Natural killer cell (primary cell): ENCODE data around the gene TOLLIP. TPM values are rescaled to one million over a fixed set of nuclear protein-coding genes. Genes with fewer than 3 reads are reported as not detected.

Experiments used
- ATAC-seq, 3 donors: fragments of 150-1000 bp in 2 of 3; fragments of 200-7000 bp in 1 of 3; cut with Tn5 transposase; 1 replicate in 1 of 3; 2 replicates in 2 of 3; pipeline ENCODE4 v1.10.0; 2021; ENCODE audit warnings: mild to moderate bottlenecking in 2 of 3, moderate library complexity in 2 of 3
- DNase-seq, 2 donors: peaks; one replicate each; pipeline versions ENCODE4 v3.0.0 to v3.0.0-alpha.2; 2013 to 2021; ENCODE audit warnings: mixed read lengths in 1 of 2
- H3K27ac ChIP-seq: one replicate; pipeline ENCODE4 v1.5.1; 2013; ENCODE audit warnings: mild to moderate bottlenecking, low read length
- H3K27me3 ChIP-seq: one replicate; pipeline ENCODE4 v1.6.1; 2013; ENCODE audit warnings: low read length; ENCODE audit not compliant: control insufficient read depth, insufficient read depth
- H3K36me3 ChIP-seq: one replicate; pipeline ENCODE4 v1.6.1; 2013; ENCODE audit warnings: low read length; ENCODE audit not compliant: control insufficient read depth, insufficient read depth
- H3K4me1 ChIP-seq: one replicate; pipeline ENCODE4 v1.6.1; 2013; ENCODE audit warnings: low read length; ENCODE audit not compliant: control insufficient read depth, insufficient read depth
- H3K4me3 ChIP-seq: one replicate; pipeline ENCODE4 v1.5.1; 2013; ENCODE audit warnings: low read length
- H3K9me3 ChIP-seq: one replicate; pipeline ENCODE4 v1.6.1; 2013; ENCODE audit warnings: low read length; ENCODE audit not compliant: control insufficient read depth, insufficient read depth
- H3K27ac Mint-ChIP-seq, 2 donors: one replicate each; pipeline ENCODE4 v1.8.0; 2022; ENCODE audit warnings: mild to moderate bottlenecking in 2 of 2, mixed read lengths in 2 of 2, moderate library complexity in 1 of 2
- H3K27me3 Mint-ChIP-seq, 2 donors: one replicate each; pipeline ENCODE4 v1.8.0; 2022; ENCODE audit warnings: low read depth in 2 of 2, mixed read lengths in 2 of 2
- H3K36me3 Mint-ChIP-seq: one replicate; pipeline ENCODE4 v1.8.0; 2022; ENCODE audit warnings: mixed read lengths
- H3K4me1 Mint-ChIP-seq, 2 donors: one replicate each; pipeline ENCODE4 v1.8.0; 2022; ENCODE audit warnings: mixed read lengths in 2 of 2
- H3K4me3 Mint-ChIP-seq: one replicate; pipeline ENCODE4 v1.8.0; 2022; ENCODE audit warnings: mild to moderate bottlenecking, moderate library complexity, mixed read lengths
- H3K9me3 Mint-ChIP-seq, 2 donors: one replicate each; pipeline ENCODE4 v1.8.0; 2022; ENCODE audit warnings: mixed read lengths in 2 of 2
- WGBS: methylation state at CpG from one replicate; pipeline ENCODE4 v1.1.7; 2013; ENCODE audit warnings: missing lambda C conversion rate; ENCODE audit not compliant: insufficient coverage; 5-methylcytosine and 5-hydroxymethylcytosine counted together
- intact Hi-C: fragments of 100-400 bp; cut with micrococcal nuclease; formaldehyde crosslinking; loops from one replicate; pipeline ENCODE4 v1.14.2; 2022
- total RNA-seq, 4 donors: library from RNA; stranded (reverse); fragments of 120-200 nt in 1 of 4; gene quantifications; one replicate each; pipeline versions ENCODE4 v1.2.3 to v1.2.4, GENCODE V29; 2013 to 2022
- TF ChIP-seq, protein P1 (sequence below): fragments of 200-600 bp; IDR thresholded peaks from one replicate; pipeline ENCODE4 v1.8.0; 2022; ENCODE audit warnings: antibody characterized with exemption

TOLLIP gene
- total RNA-seq, 3 donors from 2014 or later (not counting 1 experiment from before 2014, with no cell fraction given), result 49.3 to 61.8 (median 54.8) TPM

DNA sequence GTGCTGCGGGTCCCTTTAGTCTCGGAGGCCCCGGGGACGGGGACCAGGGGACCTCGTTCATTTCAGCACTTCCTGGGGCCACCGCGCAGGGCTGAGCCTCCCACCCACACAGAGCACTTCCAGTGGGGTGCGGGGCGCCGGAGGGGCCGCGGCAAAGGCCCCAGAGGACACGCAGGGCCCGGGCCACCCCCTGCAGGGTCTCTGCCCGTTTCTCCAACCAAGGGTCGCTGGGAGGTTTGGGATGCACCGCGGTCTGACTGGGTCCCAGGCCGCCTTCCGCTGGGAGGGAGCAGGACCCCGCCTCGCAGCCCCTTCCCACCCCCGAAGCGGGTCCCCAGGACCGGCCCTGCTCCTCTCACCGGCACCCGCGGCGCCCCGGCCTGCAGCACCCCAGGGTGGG is 37.5 kb downstream of the TOLLIP start:
- H3K36me3 Mint-ChIP-seq, result no peaks in the 10 kb centered on the region
- H3K4me1 ChIP-seq, result peaks cover 26% of the 10 kb centered on the region
- TF ChIP-seq, protein P1, sequence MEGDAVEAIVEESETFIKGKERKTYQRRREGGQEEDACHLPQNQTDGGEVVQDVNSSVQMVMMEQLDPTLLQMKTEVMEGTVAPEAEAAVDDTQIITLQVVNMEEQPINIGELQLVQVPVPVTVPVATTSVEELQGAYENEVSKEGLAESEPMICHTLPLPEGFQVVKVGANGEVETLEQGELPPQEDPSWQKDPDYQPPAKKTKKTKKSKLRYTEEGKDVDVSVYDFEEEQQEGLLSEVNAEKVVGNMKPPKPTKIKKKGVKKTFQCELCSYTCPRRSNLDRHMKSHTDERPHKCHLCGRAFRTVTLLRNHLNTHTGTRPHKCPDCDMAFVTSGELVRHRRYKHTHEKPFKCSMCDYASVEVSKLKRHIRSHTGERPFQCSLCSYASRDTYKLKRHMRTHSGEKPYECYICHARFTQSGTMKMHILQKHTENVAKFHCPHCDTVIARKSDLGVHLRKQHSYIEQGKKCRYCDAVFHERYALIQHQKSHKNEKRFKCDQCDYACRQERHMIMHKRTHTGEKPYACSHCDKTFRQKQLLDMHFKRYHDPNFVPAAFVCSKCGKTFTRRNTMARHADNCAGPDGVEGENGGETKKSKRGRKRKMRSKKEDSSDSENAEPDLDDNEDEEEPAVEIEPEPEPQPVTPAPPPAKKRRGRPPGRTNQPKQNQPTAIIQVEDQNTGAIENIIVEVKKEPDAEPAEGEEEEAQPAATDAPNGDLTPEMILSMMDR, result no peak

DNA sequence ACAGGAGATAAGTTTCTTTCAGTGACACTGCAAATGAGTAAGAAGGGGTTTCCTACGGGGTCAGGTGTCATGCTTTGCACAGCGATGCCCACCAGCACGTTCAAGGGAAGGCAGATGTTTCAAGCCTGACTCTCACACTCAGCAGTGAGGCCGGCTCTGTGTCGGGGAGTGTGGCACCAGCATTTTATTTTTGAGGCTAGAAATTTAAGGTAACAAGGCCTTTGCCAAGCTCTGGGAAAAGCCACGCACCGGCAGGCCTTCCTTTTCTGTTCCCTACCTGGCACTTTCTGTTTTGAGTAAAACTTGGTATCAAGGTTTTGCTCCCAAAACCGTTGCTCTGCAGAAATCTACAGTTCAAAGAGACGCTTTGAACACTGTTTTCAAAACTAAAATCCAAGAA is 38.0 kb downstream of the TOLLIP start:
- no peaks in the 10 kb centered on the region for H3K36me3 Mint-ChIP-seq
- TF ChIP-seq, protein P1, result no peak
- H3K4me1 Mint-ChIP-seq, result peaks cover 11 to 14% of the 10 kb centered on the region in 2 donors
- no peaks in the 10 kb centered on the region for H3K9me3 Mint-ChIP-seq
- H3K4me3 Mint-ChIP-seq, result no peak overlapping the region
- no peaks in the 10 kb centered on the region for H3K27me3 ChIP-seq
- H3K27ac ChIP-seq, result no peak overlapping the region
- no peak overlapping the region for H3K4me3 ChIP-seq
- H3K9me3 ChIP-seq, result no peaks in the 10 kb centered on the region
- no peaks in the 10 kb centered on the region for H3K27me3 Mint-ChIP-seq
- intact Hi-C loops, result no loop called here
- H3K27ac Mint-ChIP-seq, result no peak overlapping the region
- WGBS, result 96% methylated on average over 9 of the region's 9 CpGs
- DNase-seq (no peak), ATAC-seq (no peak)
- H3K36me3 ChIP-seq, result peaks cover 7% of the 10 kb centered on the region
- peaks cover 21% of the 10 kb centered on the region for H3K4me1 ChIP-seq

More for the DNA sequence above, 37.5 kb downstream of the TOLLIP start:
- H3K4me3 ChIP-seq, result no peak overlapping the region
- no peaks in the 10 kb centered on the region for H3K9me3 Mint-ChIP-seq
- H3K27ac ChIP-seq, result no peak overlapping the region
- H3K27me3 ChIP-seq, result no peaks in the 10 kb centered on the region
- H3K27ac Mint-ChIP-seq, result no peak overlapping the region
- no peaks in the 10 kb centered on the region for H3K27me3 Mint-ChIP-seq
- peaks cover 12% of the 10 kb centered on the region for H3K36me3 ChIP-seq
- H3K4me3 Mint-ChIP-seq, result no peak overlapping the region
- ATAC-seq (no peak), DNase-seq (no peak)
- intact Hi-C loops, result no loop called here
- peaks cover 11 to 15% of the 10 kb centered on the region in 2 donors for H3K4me1 Mint-ChIP-seq
- WGBS, result 94% methylated on average over 24 of the region's 30 CpGs
- H3K9me3 ChIP-seq, result no peaks in the 10 kb centered on the region

DNA sequence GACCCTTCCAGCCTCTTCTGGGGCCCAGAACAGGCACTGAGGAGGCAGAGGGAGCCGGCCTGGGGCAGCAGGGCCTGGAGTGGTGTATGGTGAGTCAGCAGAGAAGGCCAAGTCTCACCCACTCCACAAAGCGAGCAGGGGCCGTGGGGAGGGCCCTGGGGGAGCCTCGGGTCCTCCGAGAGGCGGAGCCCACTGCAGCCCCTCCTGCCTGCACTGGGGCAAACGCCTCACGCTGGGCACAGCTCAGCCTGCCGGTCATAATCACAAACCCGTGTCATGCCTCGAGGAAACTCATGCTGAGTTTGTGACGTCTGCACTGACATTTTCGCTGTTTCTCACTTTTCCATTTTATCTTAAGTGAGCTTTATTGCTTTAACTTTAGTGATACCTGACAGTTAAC is 38.4 kb downstream of the TOLLIP start:
- no peaks in the 10 kb centered on the region for H3K36me3 Mint-ChIP-seq
- H3K9me3 Mint-ChIP-seq, result no peaks in the 10 kb centered on the region
- 78% methylated on average over 13 of the region's 13 CpGs for WGBS
- no peak overlapping the region for H3K4me3 ChIP-seq
- H3K27ac Mint-ChIP-seq, result no peak overlapping the region
- H3K36me3 ChIP-seq, result peaks cover 3% of the 10 kb centered on the region
- ATAC-seq (no peak), DNase-seq (no peak)
- peaks cover 7 to 10% of the 10 kb centered on the region in 2 donors for H3K4me1 Mint-ChIP-seq
- H3K27me3 ChIP-seq, result no peaks in the 10 kb centered on the region
- intact Hi-C loops, result no loop called here
- H3K9me3 ChIP-seq, result no peaks in the 10 kb centered on the region
- TF ChIP-seq, protein P1, result no peak
- no peak overlapping the region for H3K4me3 Mint-ChIP-seq
- H3K27ac ChIP-seq, result no peak overlapping the region
- H3K4me1 ChIP-seq, result peaks cover 17% of the 10 kb centered on the region
- no peaks in the 10 kb centered on the region for H3K27me3 Mint-ChIP-seq

DNA sequence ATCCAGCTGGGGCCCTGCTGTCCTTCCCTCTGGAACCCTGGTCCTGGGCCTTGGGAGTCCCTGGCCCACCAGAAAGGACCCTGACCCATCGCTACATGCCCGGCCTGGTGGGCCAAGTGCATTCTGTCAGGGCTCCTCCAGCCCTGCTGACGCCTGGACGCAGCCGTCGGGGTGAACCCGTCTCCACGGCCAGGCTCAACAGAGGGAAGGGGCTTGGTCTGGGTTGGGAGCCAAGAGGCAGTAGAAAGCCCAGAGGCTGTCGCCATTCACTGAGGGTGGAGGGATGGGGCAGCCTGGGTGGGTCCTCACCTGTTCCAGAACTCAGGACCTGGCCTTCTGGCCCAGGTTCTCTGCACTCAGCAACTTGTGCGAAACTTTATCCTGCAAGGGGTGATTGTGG is 39.0 kb downstream of the TOLLIP start:
- Mint-ChIP-seq H3K27ac (no peak overlapping the region), H3K27me3 (no peaks in the 10 kb centered on the region), H3K9me3 (no peaks in the 10 kb centered on the region), H3K4me3 (no peak overlapping the region), H3K4me1 (peaks cover 2 to 5% of the 10 kb centered on the region in 2 donors), H3K36me3 (no peaks in the 10 kb centered on the region)
- Histone ChIP-seq H3K4me1 (peaks cover 12% of the 10 kb centered on the region), H3K36me3 (peaks cover 3% of the 10 kb centered on the region), H3K27me3 (no peaks in the 10 kb centered on the region), H3K27ac (no peak overlapping the region), H3K9me3 (no peaks in the 10 kb centered on the region), H3K4me3 (no peak overlapping the region)
- intact Hi-C loops, result no loop called here
- ATAC-seq (no peak), DNase-seq (no peak)
- TF ChIP-seq, protein P1, result no peak
- 93% methylated on average over 10 of the region's 10 CpGs for WGBS
